ENCODE measurements around the gene TMEM80.

GRCh38 chr11:689625-690024, 6.0 kb upstream of the TMEM80 start:
- TF ChIP-seq CTCF (IDR thresholded peaks at IDR 0.05) (no peak), ZFX (IDR thresholded peaks at IDR 0.05; ENCODE audit: borderline replicate concordance) (no peak)

All from 22Rv1 (cell line).